SK-N-MC (cell line): ENCODE results near the gene PCLO.
"Not testable (repeated sequence)": the region's sequence is repeated elsewhere in the genome, so short reads cannot be mapped to it uniquely, and the experiment has no call there.

Experiments used
- DNase-seq: peaks from one replicate; pipeline ENCODE4 v3.0.0-alpha.2; 2011; ENCODE audit warnings: low read depth, low spot score
- H3K27ac ChIP-seq: fragments of 200-600 bp; sonication (generic); 2 replicates; pipeline ENCODE4 v1.5.1; 2016; ENCODE audit warnings: mixed run types
- H3K36me3 ChIP-seq: fragments of 200-600 bp; sonication (generic); 2 replicates; pipeline ENCODE4 v1.6.1; 2017; ENCODE audit warnings: antibody characterized with exemption, low read length, mixed read lengths; ENCODE audit not compliant: insufficient read depth
- H3K4me3 ChIP-seq: fragments of 200-600 bp; sonication (generic); 2 replicates; pipeline ENCODE4 v1.5.1; 2016
- H3K9ac ChIP-seq: fragments of 200-600 bp; sonication (generic); 2 replicates; pipeline ENCODE4 v1.8.0; 2017; ENCODE audit warnings: mixed run types, mixed read lengths; ENCODE audit not compliant: insufficient read length
- H3K9me3 ChIP-seq: fragments of 200-600 bp; sonication (generic); 2 replicates; pipeline ENCODE4 v1.6.1; 2017; ENCODE audit warnings: low read depth, mild to moderate bottlenecking, antibody characterized with exemption, low read length, moderate library complexity, mixed read lengths
- EZH2 ChIP-seq: fragments of 200-600 bp; sonication (generic); IDR thresholded peaks from one replicate; pipeline ENCODE4 v1.6.1; 2017; ENCODE audit warnings: antibody characterized with exemption
- FOXP2 ChIP-seq: optimal IDR thresholded peaks from 2 replicates; pipeline ENCODE3; 2011; ENCODE audit warnings: mild to moderate bottlenecking, moderate library complexity; ENCODE audit not compliant: insufficient read depth; ENCODE audit errors: extremely low read length, control extremely low read depth
- POLR2AphosphoS5 ChIP-seq: IDR thresholded peaks from 2 replicates; pipeline ENCODE4 v1.6.1; 2012; ENCODE audit warnings: mild to moderate bottlenecking, low read depth, low read length, borderline replicate concordance

PCLO gene

GRCh38 chr7:83036721-83037380 lies 125.8 kb downstream of the PCLO start:
- Histone ChIP-seq H3K9ac (no peak overlapping the region), H3K27ac (no peak overlapping the region)
- TF ChIP-seq FOXP2, result no peak
- TF ChIP-seq POLR2AphosphoS5, result no peak
- TF ChIP-seq EZH2, result no peak

GRCh38 chr7:83036130-83036529 lies 126.6 kb downstream of the PCLO start:
- no peaks in the 10 kb centered on the region for H3K9me3 ChIP-seq
- TF ChIP-seq FOXP2 (no peak), EZH2 (no peak), POLR2AphosphoS5 (no peak)
- H3K27ac ChIP-seq, result no peak overlapping the region
- H3K9ac ChIP-seq, result no peak overlapping the region
- no peak overlapping the region for H3K4me3 ChIP-seq
- H3K36me3 ChIP-seq, result no peaks in the 10 kb centered on the region
- DNase-seq, result no peak

More at GRCh38 chr7:83036721-83037380, 125.8 kb downstream of the PCLO start:
- no peaks in the 10 kb centered on the region for H3K36me3 ChIP-seq
- H3K4me3 ChIP-seq, result no peak overlapping the region
- H3K9me3 ChIP-seq, result no peaks in the 10 kb centered on the region
- DNase-seq, result no peak

- no peak for DNase-seq
- Histone ChIP-seq H3K9ac (no peak overlapping the region), H3K27ac (no peak overlapping the region), H3K9me3 (no peaks in the 10 kb centered on the region), H3K4me3 (no peak overlapping the region), H3K36me3 (no peaks in the 10 kb centered on the region)
- TF ChIP-seq FOXP2 (no peak), POLR2AphosphoS5 (no peak), EZH2 (no peak)
Measured at GRCh38 chr7:83032195-83032594, 130.5 kb downstream of the PCLO start.

- DNase-seq, H3K36me3 ChIP-seq, H3K27ac ChIP-seq, H3K9ac ChIP-seq, H3K9me3 ChIP-seq, H3K4me3 ChIP-seq: not testable (repeated sequence)
Measured at GRCh38 chr7:83023817-83024665, 138.6 kb downstream of the PCLO start.

- no peak overlapping the region for H3K27ac ChIP-seq
- no peak overlapping the region for H3K9ac ChIP-seq
- H3K4me3 ChIP-seq, result no peak overlapping the region
- H3K9me3 ChIP-seq, result no peaks in the 10 kb centered on the region
- TF ChIP-seq EZH2 (no peak), POLR2AphosphoS5 (no peak), FOXP2 (no peak)
- DNase-seq, result no peak
- no peaks in the 10 kb centered on the region for H3K36me3 ChIP-seq
Measured at GRCh38 chr7:83021032-83021431, 141.7 kb downstream of the PCLO start.

- TF ChIP-seq POLR2AphosphoS5 (no peak), FOXP2 (no peak), EZH2 (no peak)
- Histone ChIP-seq H3K36me3 (no peaks in the 10 kb centered on the region), H3K27ac (no peak overlapping the region), H3K9ac (no peak overlapping the region), H3K4me3 (no peak overlapping the region), H3K9me3 (no peaks in the 10 kb centered on the region)
- no peak for DNase-seq
Measured at GRCh38 chr7:83020161-83020560, 142.5 kb downstream of the PCLO start.

GRCh38 chr7:83015916-83016315 lies 146.8 kb downstream of the PCLO start:
- H3K9me3 ChIP-seq, result no peaks in the 10 kb centered on the region
- H3K27ac ChIP-seq, result no peak overlapping the region
- no peak for TF ChIP-seq EZH2
- TF ChIP-seq FOXP2, result no peak
- no peak for TF ChIP-seq POLR2AphosphoS5
- no peak for DNase-seq
- H3K4me3 ChIP-seq, result no peak overlapping the region
- H3K36me3 ChIP-seq, result no peaks in the 10 kb centered on the region
- no peak overlapping the region for H3K9ac ChIP-seq

GRCh38 chr7:83014546-83014945 lies 148.1 kb downstream of the PCLO start:
- TF ChIP-seq EZH2 (no peak), POLR2AphosphoS5 (no peak)
- Histone ChIP-seq H3K9ac (no peak overlapping the region), H3K4me3 (no peak overlapping the region)

GRCh38 chr7:83011954-83012353 lies 150.7 kb downstream of the PCLO start:
- H3K9me3 ChIP-seq, result no peaks in the 10 kb centered on the region
- H3K27ac ChIP-seq, result no peak overlapping the region
- no peak overlapping the region for H3K9ac ChIP-seq
- TF ChIP-seq EZH2 (no peak), FOXP2 (no peak), POLR2AphosphoS5 (no peak)
- no peak overlapping the region for H3K4me3 ChIP-seq
- DNase-seq, result no peak
- no peaks in the 10 kb centered on the region for H3K36me3 ChIP-seq

More at GRCh38 chr7:83014546-83014945, 148.1 kb downstream of the PCLO start:
- no peaks in the 10 kb centered on the region for H3K9me3 ChIP-seq
- DNase-seq, result no peak
- no peaks in the 10 kb centered on the region for H3K36me3 ChIP-seq
- H3K27ac ChIP-seq, result no peak overlapping the region
